Adrenal gland (tissue), 19 donors: Measurements from ENCODE around the gene KRTAP4-16. TPM values are rescaled to one million over a fixed set of nuclear protein-coding genes. Genes with fewer than 3 reads are reported as not detected.
"Not testable (repeated sequence)": the region's sequence is repeated elsewhere in the genome, so short reads cannot be mapped to it uniquely, and the experiment has no call there.

Experiments used
- DNase-seq, 7 donors: peaks; one replicate each; pipeline ENCODE4 v3.0.0-alpha.2; 2019 to 2020
- H3K27ac ChIP-seq, 5 donors: fragments of 200-600 bp; sonication (generic) in 4 of 5; 1 replicate in 3 of 5; 2 replicates in 2 of 5; pipeline versions ENCODE4 v1.5.1 to v1.8.0; 2016 to 2020; ENCODE audit warnings: mild to moderate bottlenecking in 1 of 5
- H3K27me3 ChIP-seq: fragments of 200-600 bp; 2 replicates; pipeline ENCODE4 v1.8.0; 2021
- H3K36me3 ChIP-seq, 2 donors: fragments of 200-600 bp; replicated peaks in 1 of 2; 1 replicate in 1 of 2; 2 replicates in 1 of 2; pipeline versions ENCODE4 v1.5.1 to v1.8.0; 2018 to 2022
- H3K4me1 ChIP-seq, 2 donors: fragments of 200-600 bp; replicated peaks in 1 of 2; 1 replicate in 1 of 2; 2 replicates in 1 of 2; pipeline versions ENCODE4 v1.5.1 to v1.8.0; 2018 to 2021
- H3K4me3 ChIP-seq, 4 donors: fragments of 200-600 bp; sonication (generic) in 3 of 4; one replicate each; pipeline ENCODE4 v1.5.1; 2016 to 2018
- H3K9me3 ChIP-seq, 3 donors: fragments of 200-600 bp; sonication (generic) in 1 of 3; replicated peaks in 1 of 3; 1 replicate in 2 of 3; 2 replicates in 1 of 3; pipeline versions ENCODE4 v1.5.1 to v1.8.0; 2016 to 2021
- CTCF ChIP-seq, 6 experiments: fragments of 450-650 bp in 4 of 6; fragments of 200-600 bp in 2 of 6; sonication (generic) in 1 of 6; IDR thresholded peaks; 1 replicate in 5 of 6; 2 replicates in 1 of 6; pipeline versions ENCODE4 v1.5.1 to v1.8.0; 2016 to 2021; ENCODE audit warnings: antibody characterized with exemption in 6 of 6, mild to moderate bottlenecking in 2 of 6, moderate library complexity in 1 of 6
- POLR2A ChIP-seq, 2 donors: fragments of 450-650 bp; IDR thresholded peaks; one replicate each; pipeline ENCODE4 v1.6.1; 2017; ENCODE audit warnings: antibody characterized with exemption in 2 of 2, mild to moderate bottlenecking in 2 of 2, moderate library complexity in 1 of 2
- WGBS, 4 donors: extraction: QIAGEN DNeasy Blood & Tissue Kit in 2 of 4; methylation state at CpG; one replicate each; pipeline versions ENCODE4 v1.1.5 to v1.1.7; 2013 to 2017; 5-methylcytosine and 5-hydroxymethylcytosine counted together
- intact Hi-C, 2 donors: fragments of 100-400 bp; cut with DNase I; formaldehyde crosslinking; loops; one replicate each; pipeline versions ENCODE4 v1.14.1 to v1.15.0; 2022 to 2023
- long read RNA-seq, 10 donors: library from polyadenylated mRNA in 3 of 10; unstranded in 2 of 10; stranded (forward) in 1 of 10; transcript quantifications; one replicate each; pipeline ENCODE4 v2.0.0 and lab custom pipeline, GENCODE V29; 2021 to 2026
- polyA plus RNA-seq, 3 donors: library from polyadenylated mRNA; stranded (reverse); fragments of 200-250 nt in 2 of 3; fragments of 350-450 nt in 1 of 3; fragmentation: Illumina TruSeq in 1 of 3; extraction: RNeasy Lipid Tissue Mini Kit (QIAGEN cat#74804) in 1 of 3; gene quantifications; one replicate each; pipeline ENCODE4 v1.2.3, GENCODE V29; 2013 to 2014
- total RNA-seq, 9 donors: library from RNA; depleted of rRNA in 4 of 9; stranded (reverse); fragments of >200 nt in 4 of 9; fragments of 120-200 nt in 1 of 9; fragmentation: NEBNext Ultra II Directional in 1 of 9; extraction: Animal tissue kit (Norgen Biotek cat#: 25700) in 1 of 9; gene quantifications; one replicate each; pipeline versions ENCODE4 v1.1.0 to v1.2.4, GENCODE V29; 2013 to 2023
- donor health status: healthy with polysubstance abuse.
- donor health status: Bipolar disorder and iron deficiency.
- donor health status: DM: yes; HTN: yes; CAD: no.
- donor health status: DM: no; HTN: no; CAD: no.
- donor health status: DM: no; HTN: no; CAD: no.
- donor health status: DM: yes; HTN: yes; CAD: no.

Gene KRTAP4-16
- total RNA-seq (not detected), polyA plus RNA-seq (not detected)
- long read RNA-seq, donor 1 = 0 reads
- long read RNA-seq, donor 2 = 0 reads
- long read RNA-seq, donor 3 = 0 reads
- long read RNA-seq, donor 4 = 0 reads
- long read RNA-seq, donor 5 = 0 reads
- long read RNA-seq, donor 6 = 0 reads
- long read RNA-seq, donor 7 = 0 reads
- long read RNA-seq, donor 8 = 0 reads
- long read RNA-seq, donor 9 = 0 reads
- long read RNA-seq, donor 10 = 0 reads

GRCh38 chr17:41101586-41102259 is at the start of gene KRTAP4-16:
TSS of gene KRTAP4-16 (minus strand) at chr17:41102209. CDS start at chr17:41102209, 0 bp downstream.
- no peak within 1 kb of the TSS for H3K27ac ChIP-seq
- H3K36me3 ChIP-seq = no peaks in the 10 kb centered on the region
- no peak within 1 kb of the TSS for H3K4me3 ChIP-seq
- H3K9me3 ChIP-seq = no peaks in the 10 kb centered on the region
- H3K27me3 ChIP-seq = no peaks in the 10 kb centered on the region
- TF ChIP-seq POLR2A (IDR thresholded peaks at IDR 0.05) = no peak
- no peak for TF ChIP-seq CTCF (IDR thresholded peaks at IDR 0.05)
- WGBS, 4 donors = 44 to 68% (median 62%) methylated on average over 8 to 10 of the region's 10 CpGs
- intact Hi-C loops = no loop called here
- DNase-seq = no peak
- no peaks in the 10 kb centered on the region for H3K4me1 ChIP-seq

- intact Hi-C loops = no loop called here
- Histone ChIP-seq H3K36me3 (no peaks in the 10 kb centered on the region), H3K27me3 (peaks cover 12% of the 10 kb centered on the region), H3K9me3 (no peaks in the 10 kb centered on the region), H3K4me3 (no peak overlapping the region), H3K27ac (no peak overlapping the region), H3K4me1 (no peaks in the 10 kb centered on the region)
- TF ChIP-seq POLR2A (IDR thresholded peaks at IDR 0.05) = no peak
- TF ChIP-seq CTCF (IDR thresholded peaks at IDR 0.05) = no peak
- no peak for DNase-seq
- 66 to 84% (median 72%) methylated on average over 2 of the region's 2 CpGs for WGBS, 4 donors
Observed at GRCh38 chr17:41151525-41151924, 49.5 kb upstream of the KRTAP4-16 start.

- Histone ChIP-seq H3K36me3 (no peaks in the 10 kb centered on the region), H3K27ac (no peak overlapping the region), H3K4me1 (no peaks in the 10 kb centered on the region), H3K9me3 (no peaks in the 10 kb centered on the region), H3K4me3 (no peak overlapping the region), H3K27me3 (peaks cover 11% of the 10 kb centered on the region)
- no peak for DNase-seq
- 82 to 86% (median 83%) methylated on average over 4 of the region's 4 CpGs for WGBS, 4 donors
- TF ChIP-seq POLR2A (IDR thresholded peaks at IDR 0.05) = no peak
- TF ChIP-seq CTCF (IDR thresholded peaks at IDR 0.05) = no peak
- intact Hi-C loops = no loop called here
Observed at GRCh38 chr17:41150026-41150425, 48.0 kb upstream of the KRTAP4-16 start.

GRCh38 chr17:41149652-41149985 is 47.6 kb upstream of the KRTAP4-16 start, which contains the start of gene KRTAP4-5:
TSS of gene KRTAP4-5 (minus strand) at chr17:41149825. CDS start at chr17:41149767, 58 bp downstream.
- DNase-seq = no peak
- no peak for TF ChIP-seq POLR2A (IDR thresholded peaks at IDR 0.05)
- no peak for TF ChIP-seq CTCF (IDR thresholded peaks at IDR 0.05)
- Histone ChIP-seq H3K4me1 (no peaks in the 10 kb centered on the region), H3K36me3 (no peaks in the 10 kb centered on the region), H3K9me3 (no peaks in the 10 kb centered on the region), H3K4me3 (no peak within 1 kb of the TSS), H3K27ac (no peak within 1 kb of the TSS), H3K27me3 (peaks cover 6% of the 10 kb centered on the region)
- intact Hi-C loops = no loop called here
- 29 to 90% (median 71%) methylated on average over 1 to 2 of the region's 2 CpGs for WGBS, 4 donors

- H3K9me3 ChIP-seq, intact Hi-C loops, H3K27ac ChIP-seq, H3K36me3 ChIP-seq, H3K4me1 ChIP-seq, H3K4me3 ChIP-seq, H3K27me3 ChIP-seq, DNase-seq: not testable (repeated sequence)
- 71 to 85% (median 79%) methylated on average over 8 to 10 of the region's 10 CpGs for WGBS, 4 donors
Observed at GRCh38 chr17:41148971-41149651, 47.1 kb upstream of the KRTAP4-16 start.
